Measurements from ENCODE around the gene LGR4. TPM values are rescaled to one million over a fixed set of nuclear protein-coding genes. Genes with fewer than 3 reads are reported as not detected.

Gene LGR4
- total RNA-seq, 4 donors from 2014 or later: 18.1 to 31.5 (median 26.1) TPM

DNA sequence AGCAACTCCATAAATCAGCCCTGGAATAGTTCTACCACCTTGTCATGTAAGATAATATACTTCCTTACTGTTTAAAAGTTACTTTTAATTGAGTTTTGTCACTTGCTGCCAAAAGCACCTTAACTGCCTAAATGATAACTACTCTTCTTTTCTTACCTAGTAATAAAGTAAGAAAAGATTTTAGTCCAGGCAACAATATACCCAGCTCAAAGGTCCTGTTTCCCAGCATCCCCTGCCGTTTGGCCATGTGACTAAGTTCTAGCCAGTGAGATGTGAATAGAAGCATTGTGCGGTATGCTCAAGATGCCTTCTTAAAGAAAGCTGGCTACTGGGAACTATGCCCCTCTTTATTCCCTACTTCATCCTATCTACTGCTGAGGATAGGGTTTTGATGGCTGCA is 70.1 kb downstream of the LGR4 start:
- TF ChIP-seq, protein P1, sequence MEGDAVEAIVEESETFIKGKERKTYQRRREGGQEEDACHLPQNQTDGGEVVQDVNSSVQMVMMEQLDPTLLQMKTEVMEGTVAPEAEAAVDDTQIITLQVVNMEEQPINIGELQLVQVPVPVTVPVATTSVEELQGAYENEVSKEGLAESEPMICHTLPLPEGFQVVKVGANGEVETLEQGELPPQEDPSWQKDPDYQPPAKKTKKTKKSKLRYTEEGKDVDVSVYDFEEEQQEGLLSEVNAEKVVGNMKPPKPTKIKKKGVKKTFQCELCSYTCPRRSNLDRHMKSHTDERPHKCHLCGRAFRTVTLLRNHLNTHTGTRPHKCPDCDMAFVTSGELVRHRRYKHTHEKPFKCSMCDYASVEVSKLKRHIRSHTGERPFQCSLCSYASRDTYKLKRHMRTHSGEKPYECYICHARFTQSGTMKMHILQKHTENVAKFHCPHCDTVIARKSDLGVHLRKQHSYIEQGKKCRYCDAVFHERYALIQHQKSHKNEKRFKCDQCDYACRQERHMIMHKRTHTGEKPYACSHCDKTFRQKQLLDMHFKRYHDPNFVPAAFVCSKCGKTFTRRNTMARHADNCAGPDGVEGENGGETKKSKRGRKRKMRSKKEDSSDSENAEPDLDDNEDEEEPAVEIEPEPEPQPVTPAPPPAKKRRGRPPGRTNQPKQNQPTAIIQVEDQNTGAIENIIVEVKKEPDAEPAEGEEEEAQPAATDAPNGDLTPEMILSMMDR (IDR thresholded peaks at IDR 0.05): no peak
- ATAC-seq (ENCODE audit: low FRiP score) (no peak), DNase-seq (ENCODE audit: low spot score) (no peak)

DNA sequence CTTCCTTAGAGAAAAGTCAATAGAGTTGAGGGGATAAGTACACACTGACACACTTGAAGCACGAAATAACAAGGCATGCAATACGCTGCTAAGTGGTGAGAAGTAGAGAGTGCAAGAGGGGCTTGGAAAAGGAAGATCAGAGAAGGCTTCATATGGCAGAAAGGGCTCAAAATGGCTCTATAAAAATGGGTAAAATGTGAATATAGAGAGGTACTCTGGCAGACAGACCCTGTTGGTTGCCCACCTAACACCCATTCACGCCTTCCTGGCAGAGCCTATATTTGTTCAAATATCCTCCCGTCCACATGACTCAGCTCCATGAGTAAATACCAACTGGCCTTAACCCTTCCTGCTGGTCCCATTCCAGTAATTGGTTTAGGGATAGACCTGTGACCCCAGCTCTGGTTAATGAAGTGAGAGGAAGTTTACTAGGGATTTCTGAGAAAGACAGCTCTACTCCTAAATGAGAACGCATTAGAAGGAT is 70.7 kb downstream of the LGR4 start:
- ATAC-seq (ENCODE audit: low FRiP score) (no peak), DNase-seq (ENCODE audit: low spot score) (no peak)
- TF ChIP-seq, protein P1 (IDR thresholded peaks at IDR 0.05): no peak

GRCh38 chr11:27401280-27401832 is 71.2 kb downstream of the LGR4 start:
- DNase-seq (ENCODE audit: low spot score) (no peak), ATAC-seq (ENCODE audit: low FRiP score) (no peak)
- TF ChIP-seq, protein P1 (IDR thresholded peaks at IDR 0.05): no peak

DNA sequence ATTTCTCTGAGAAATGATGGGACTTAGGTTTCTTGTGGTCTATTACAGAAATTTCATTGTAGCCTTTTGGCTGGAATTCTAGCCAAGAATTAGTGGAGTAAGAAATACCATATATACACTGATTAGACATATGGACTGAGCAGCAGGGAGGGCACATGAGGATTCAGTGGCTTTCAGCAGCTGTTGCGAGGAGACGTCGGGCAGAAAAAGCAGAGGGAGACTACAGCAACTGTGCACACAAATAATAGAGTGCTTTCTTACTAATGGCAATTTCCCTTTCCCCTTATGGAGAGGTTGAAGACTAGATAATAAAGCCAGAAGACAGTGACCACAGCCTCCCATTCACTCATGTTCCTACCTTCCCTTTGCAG is 74.2 kb downstream of the LGR4 start:
- TF ChIP-seq, protein P1 (IDR thresholded peaks at IDR 0.05): no peak
- ATAC-seq (ENCODE audit: low FRiP score) (no peak), DNase-seq (ENCODE audit: low spot score) (no peak)

- no peak for DNase-seq (ENCODE audit: low spot score)
- no peak for ATAC-seq (ENCODE audit: low FRiP score)
- TF ChIP-seq, protein P1 (IDR thresholded peaks at IDR 0.05): no peak
Measured at GRCh38 chr11:27397624-27398399, 74.8 kb downstream of the LGR4 start.

GRCh38 chr11:27396259-27396839 is 76.2 kb downstream of the LGR4 start:
- DNase-seq (ENCODE audit: low spot score) (no peak), ATAC-seq (ENCODE audit: low FRiP score) (no peak)
- TF ChIP-seq, protein P1 (IDR thresholded peaks at IDR 0.05): no peak
